ENCODE data around the gene GDF7. TPM values are rescaled to one million over a fixed set of nuclear protein-coding genes. Genes with fewer than 3 reads are reported as not detected.

GDF7 gene
- total and polyA plus RNA-seq, 10 of the 15 experiments (the other 5 are each of a cell fraction or from before 2014, with no cell fraction given) = 0.02 to 0.11 (median 0.04) TPM; not detected in 1

GRCh38 chr2:20725782-20726181, 58.8 kb downstream of the GDF7 start:
- Histone ChIP-seq H3K4me2 (ENCODE audit: control insufficient read depth, insufficient read depth) (no peak overlapping the region), H4K20me1 (ENCODE audit: control insufficient read depth, insufficient read depth) (no peaks in the 10 kb centered on the region), H3K27me3 (replicated peaks in 1 of 2; ENCODE audit: control insufficient read depth in 2 of 2, insufficient read depth in 2 of 2, low read length in 1 of 2) (no peaks in the 10 kb centered on the region), H3K4me1 (ENCODE audit: control insufficient read depth, insufficient read depth, low read length) (no peaks in the 10 kb centered on the region), H3K9me3 (replicated peaks; ENCODE audit: control insufficient read depth, insufficient read depth, low read length) (no peaks in the 10 kb centered on the region), H2AFZ (ENCODE audit: control insufficient read depth, low read depth, low read length) (no peak overlapping the region), H3K9ac (ENCODE audit: control insufficient read depth, insufficient read depth, low read length) (no peak overlapping the region), H3K27ac (ENCODE audit: control insufficient read depth, insufficient read depth) (no peak overlapping the region), H3K4me3 (no peak overlapping the region), H3K79me2 (ENCODE audit: control insufficient read depth, insufficient read depth, low read length) (no peaks in the 10 kb centered on the region), H3K36me3 (ENCODE audit: control insufficient read depth in 2 of 2, insufficient read depth in 2 of 2, low read length in 1 of 2) (no peaks in the 10 kb centered on the region)
- SMC1A ChIA-PET (ENCODE audit: uncharacterized antibody, unreplicated experiment) = no interaction called here
- WGBS (ENCODE audit: insufficient coverage, insufficient replicate concordance, low lambda C conversion rate, missing lambda C conversion rate) = 98% methylated on average over 2 of the region's 2 CpGs
- in situ Hi-C loops (cut with MboI) = no loop called here
- CTCF ChIA-PET = no interaction called here
- POLR2A ChIA-PET = no interaction called here
- RAD21 ChIA-PET (ENCODE audit: unreplicated experiment) = no interaction called here
- TF ChIP-seq JUND (IDR thresholded peaks at IDR 0.05; ENCODE audit: low read depth, low read length) (no peak), KDM1A (IDR thresholded peaks at IDR 0.05; ENCODE audit: borderline replicate concordance) (no peak), SREBF2 (IDR thresholded peaks at IDR 0.05; ENCODE audit: low read length) (no peak), GABPA (IDR thresholded peaks at IDR 0.05; ENCODE audit: low read depth) (no peak), SUPT20H (IDR thresholded peaks at IDR 0.05; ENCODE audit: borderline replicate concordance, control insufficient read depth, low read depth, low read length) (no peak), KAT2A (conservative IDR thresholded peaks at IDR 0.05; ENCODE audit: control insufficient read depth, low read depth, low read length) (no peak), TCF7 (IDR thresholded peaks at IDR 0.05; ENCODE audit: borderline replicate concordance) (no peak), HDAC6 (IDR thresholded peaks at IDR 0.05; ENCODE audit: unreplicated experiment) (no peak), PAX8 (IDR thresholded peaks at IDR 0.05) (no peak), EED (IDR thresholded peaks at IDR 0.05; ENCODE audit: low read depth) (no peak), POU2F2 (IDR thresholded peaks at IDR 0.05; ENCODE audit: borderline replicate concordance, low read depth, low read length) (no peak), BCL3 (IDR thresholded peaks at IDR 0.05; ENCODE audit: borderline replicate concordance, insufficient read depth, low read depth, low read length, poor library complexity, severe bottlenecking) (no peak), PAX5 (IDR thresholded peaks at IDR 0.05; ENCODE audit: borderline replicate concordance, low read depth, low read length) (no peak), NFYB (IDR thresholded peaks at IDR 0.05; ENCODE audit: insufficient read depth, low read depth, low read length) (no peak), RAD51 (IDR thresholded peaks at IDR 0.05) (no peak), BCL11A (IDR thresholded peaks at IDR 0.05; ENCODE audit: low read depth, low read length) (no peak), RFX5 (IDR thresholded peaks at IDR 0.05; ENCODE audit: low read depth, low read length) (no peak), ATF2 (IDR thresholded peaks at IDR 0.05; ENCODE audit: low read length) (no peak)
- no peak for DNase-seq (ENCODE audit: low read depth, low spot score)
- no peak for ATAC-seq
- FAIRE-seq = no peak
- intact Hi-C loops (cut with micrococcal nuclease; ENCODE audit: unreplicated experiment) = no loop called here
- BruUV-seq (replicated peaks) = no TSS peak
